GM12865 (cell line): ENCODE measurements around the gene CDKL1.

Source experiments
- DNase-seq: peaks from one replicate; pipeline ENCODE4 v3.0.0; 2010; ENCODE audit warnings: low read depth
- H3K4me3 ChIP-seq: 2 replicates; pipeline ENCODE4 v1.5.1; 2011; ENCODE audit warnings: mild to moderate bottlenecking, low read depth, low read length, control low read depth
- CTCF ChIP-seq: IDR thresholded peaks from 2 replicates; pipeline ENCODE4 v1.5.1; 2011; ENCODE audit warnings: low read length, control low read depth, low read depth, inconsistent platforms; ENCODE audit not compliant: insufficient read depth; ENCODE audit errors: missing control alignments

Gene CDKL1

GRCh38 chr14:50343434-50343833 lies 53.2 kb downstream of the CDKL1 start:
- no peak for TF ChIP-seq CTCF
- DNase-seq: no peak
- no peak overlapping the region for H3K4me3 ChIP-seq

GRCh38 chr14:50342221-50343078 lies 54.2 kb downstream of the CDKL1 start:
- DNase-seq: peak; percentile 64
- peak; percentile 28 for TF ChIP-seq CTCF
- no peak overlapping the region for H3K4me3 ChIP-seq

- DNase-seq: peak; percentile 10
- no peak overlapping the region for H3K4me3 ChIP-seq
- TF ChIP-seq CTCF: peak; percentile 15
Observed at GRCh38 chr14:50340963-50341362, 55.7 kb downstream of the CDKL1 start.

- no peak overlapping the region for H3K4me3 ChIP-seq
- no peak for TF ChIP-seq CTCF
- DNase-seq: no peak
Observed at GRCh38 chr14:50340045-50340444, 56.6 kb downstream of the CDKL1 start.

- no peak for TF ChIP-seq CTCF
- H3K4me3 ChIP-seq: no peak overlapping the region
- no peak for DNase-seq
Observed at GRCh38 chr14:50339178-50339804, 57.4 kb downstream of the CDKL1 start.

GRCh38 chr14:50338587-50338986 lies 58.1 kb downstream of the CDKL1 start:
- H3K4me3 ChIP-seq: no peak overlapping the region
- no peak for DNase-seq
- no peak for TF ChIP-seq CTCF
